Adrenal gland (tissue), 5 donors: ENCODE measurements around the gene NDUFB3.

Experiments used
- CTCF ChIP-seq, 6 experiments: fragments of 450-650 bp in 4 of 6; fragments of 200-600 bp in 2 of 6; sonication (generic) in 1 of 6; IDR thresholded peaks; 1 replicate in 5 of 6; 2 replicates in 1 of 6; pipeline versions ENCODE4 v1.5.1 to v1.8.0; 2016 to 2021; ENCODE audit warnings: antibody characterized with exemption in 6 of 6, mild to moderate bottlenecking in 2 of 6, moderate library complexity in 1 of 6
- POLR2A ChIP-seq, 2 donors: fragments of 450-650 bp; IDR thresholded peaks; one replicate each; pipeline ENCODE4 v1.6.1; 2017; ENCODE audit warnings: antibody characterized with exemption in 2 of 2, mild to moderate bottlenecking in 2 of 2, moderate library complexity in 1 of 2
- donor health status: DM: no; HTN: no; CAD: no.

GRCh38 chr2:201118961-201119854 is 47.4 kb downstream of the NDUFB3 start:
- TF ChIP-seq CTCF (IDR thresholded peaks at IDR 0.05) (no peak), POLR2A (IDR thresholded peaks at IDR 0.05) (no peak)
